K562 (cell line): ENCODE measurements around the gene MEF2D. TPM values are rescaled to one million over a fixed set of nuclear protein-coding genes. Genes with fewer than 3 reads are reported as not detected.
A peak's percentile ranks its signal among the peaks of the same experiment; 100 is the strongest.

Source experiments
- ATAC-seq: fragments of 200-7000 bp; cut with Tn5 transposase; 3 replicates; pipeline ENCODE4 v1.9.1; 2020; ENCODE audit warnings: moderate library complexity
- BruUV-seq: library from RNA; stranded (reverse); fragments of 400-500 nt; replicated peaks from 2 replicates; lab custom pipeline; 2021; lab: Mats Ljungman, UMichigan
- CTCF ChIA-PET: fragments of 300-600 bp; formaldehyde crosslinking; extraction: SDS; loops from one replicate; lab custom pipeline; 2021; ENCODE audit warnings: low intra/inter-chr PET ratio; lab: Yijun Ruan, JAX
- POLR2A ChIA-PET: fragments of 300-600, 350-650 bp; sonication (Branson Sonifier 250); formaldehyde crosslinking; extraction: SDS; loops from one replicate; lab custom pipeline; 2021; ENCODE audit warnings: antibody characterized with exemption, inconsistent platforms; lab: Yijun Ruan, JAX
- DNase-seq, 4 experiments: peaks; one replicate each; pipeline versions ENCODE4 v3.0.0 to v3.0.0-alpha.2; 2011 to 2018; ENCODE audit warnings: low spot score in 3 of 4, mixed read lengths in 3 of 4; ENCODE audit errors: extremely low read depth in 1 of 4
- FAIRE-seq: peaks from 2 replicates; lab custom pipeline; 2011; peaks lifted over from hg19 to GRCh38; lab: Jason Lieb, UNC
- H2AFZ ChIP-seq: 2 replicates; pipeline ENCODE4 v1.6.0; 2011; ENCODE audit warnings: low read depth, low read length, control low read depth, inconsistent platforms
- H3K27ac ChIP-seq: fragments of 200-600 bp; 3 replicates; pipeline ENCODE4 v1.8.0; 2011; ENCODE audit warnings: low read depth, mild to moderate bottlenecking, control low read depth, inconsistent platforms, low read length, moderate library complexity, mixed read lengths; ENCODE audit errors: extremely low read depth
- H3K27me3 ChIP-seq, 2 experiments: fragments of 300-600 bp in 1 of 2; 2 replicates in 1 of 2; 3 replicates in 1 of 2; pipeline versions ENCODE4 v1.6.0 to v1.8.0; 2011; ENCODE audit warnings: inconsistent platforms in 2 of 2, low read length in 2 of 2, mild to moderate bottlenecking in 1 of 2, mixed read lengths in 1 of 2, moderate library complexity in 1 of 2; ENCODE audit not compliant: control insufficient read depth in 2 of 2, insufficient read depth in 2 of 2
- H3K36me3 ChIP-seq: fragments of 300-600 bp; 3 replicates; pipeline ENCODE4 v1.8.0; 2011; ENCODE audit warnings: mild to moderate bottlenecking, low read length, inconsistent platforms; ENCODE audit not compliant: control insufficient read depth, insufficient read depth
- H3K4me1 ChIP-seq, 2 experiments: fragments of 200-600 bp in 1 of 2; replicated peaks in 1 of 2; 2 replicates in 1 of 2; 3 replicates in 1 of 2; pipeline versions ENCODE4 v1.5.1 to v1.8.0; 2011; ENCODE audit warnings: inconsistent platforms in 2 of 2, low read length in 2 of 2, mild to moderate bottlenecking in 1 of 2, mixed read lengths in 1 of 2, moderate library complexity in 1 of 2; ENCODE audit not compliant: control insufficient read depth in 2 of 2, insufficient read depth in 2 of 2
- H3K4me2 ChIP-seq: 2 replicates; pipeline ENCODE4 v1.6.1; 2011; ENCODE audit warnings: low read length, control low read depth, inconsistent platforms, mixed read lengths; ENCODE audit not compliant: insufficient read depth
- H3K4me3 ChIP-seq: fragments of 200-600 bp; sonication (generic), shearing (Covaris generic); 2 replicates; pipeline ENCODE4 v1.5.1; 2016; ENCODE audit warnings: control low read depth, inconsistent platforms
- H3K79me2 ChIP-seq: fragments of 200-600 bp; 3 replicates; pipeline ENCODE4 v1.8.0; 2011; ENCODE audit warnings: low read length, inconsistent platforms; ENCODE audit not compliant: control insufficient read depth, insufficient read depth
- H3K9ac ChIP-seq, 2 experiments: 2 replicates each; pipeline versions ENCODE4 v1.6.0 to v1.6.1; 2011; ENCODE audit warnings: low read depth in 2 of 2, low read length in 2 of 2, control low read depth in 1 of 2, inconsistent platforms in 1 of 2, mild to moderate bottlenecking in 1 of 2, mixed read lengths in 1 of 2; ENCODE audit not compliant: insufficient read depth in 1 of 2
- H3K9me1 ChIP-seq: one replicate; pipeline ENCODE4 v1.6.0; 2011; ENCODE audit warnings: inconsistent platforms, mild to moderate bottlenecking, low read length, moderate library complexity; ENCODE audit not compliant: control insufficient read depth, insufficient read depth
- H3K9me3 ChIP-seq: replicated peaks from 2 replicates; pipeline ENCODE4 v1.5.1; 2011; ENCODE audit warnings: low read depth, low read length, inconsistent platforms; ENCODE audit not compliant: control insufficient read depth, insufficient read depth
- H4K20me1 ChIP-seq: replicated peaks from 2 replicates; pipeline ENCODE4 v1.6.1; 2011; ENCODE audit warnings: low read length, inconsistent platforms, mixed read lengths; ENCODE audit not compliant: control insufficient read depth, insufficient read depth
- ARID2 ChIP-seq: fragments of 450-650 bp; IDR thresholded peaks from 2 replicates; pipeline ENCODE4 v1.6.1; 2017; ENCODE audit warnings: antibody characterized with exemption, mild to moderate bottlenecking
- BACH1 ChIP-seq: fragments of 200-800 bp; sonication (Bioruptor generic); IDR thresholded peaks from 2 replicates; pipeline ENCODE4 v1.6.1; 2016; ENCODE audit warnings: missing genetic modification characterization, missing compliant biosample characterization
- ELF1 ChIP-seq: fragments of 200-800 bp; sonication (Bioruptor generic); IDR thresholded peaks from 2 replicates; pipeline ENCODE4 v1.6.1; 2016; ENCODE audit warnings: missing genetic modification characterization, missing compliant biosample characterization
- ETV1 ChIP-seq: fragments of 450-650 bp; conservative IDR thresholded peaks from 2 replicates; pipeline ENCODE4 v1.6.1; 2016; ENCODE audit warnings: missing genetic modification characterization, control low read depth, low read depth, missing compliant biosample characterization
- KLF16 ChIP-seq: IDR thresholded peaks from 2 replicates; pipeline ENCODE4 v1.6.1; 2016; ENCODE audit warnings: antibody characterized with exemption
- RAD21 ChIP-seq, 2 experiments: fragments of 250-450 bp in 1 of 2; fragments of 450-650 bp in 1 of 2; sonication (Bioruptor Pico) in 1 of 2; formaldehyde crosslinking in 1 of 2; IDR thresholded peaks in 1 of 2; conservative IDR thresholded peaks in 1 of 2; 2 replicates each; pipeline versions ENCODE4 v1.4.0 to v1.8.0; 2020 to 2022; ENCODE audit warnings: mild to moderate bottlenecking in 2 of 2, moderate library complexity in 1 of 2
- SMC3 ChIP-seq: conservative IDR thresholded peaks from 2 replicates; pipeline ENCODE4 v1.6.1; 2011; ENCODE audit warnings: low read depth, low read length, improper control_type of control experiment; ENCODE audit not compliant: insufficient read depth
- STAT5B ChIP-seq: fragments of 250-450 bp; sonication (Bioruptor Pico); IDR thresholded peaks from 2 replicates; pipeline ENCODE4 v1.8.0; 2021; ENCODE audit warnings: mild to moderate bottlenecking, inconsistent platforms
- TEAD4 ChIP-seq, 2 experiments: sonication (generic) in 1 of 2; formaldehyde crosslinking in 1 of 2; IDR thresholded peaks; 2 replicates each; pipeline versions ENCODE4 v1.6.1 to v1.8.0; 2012 to 2022; ENCODE audit warnings: borderline replicate concordance in 1 of 2, inconsistent platforms in 1 of 2, low read length in 1 of 2, mild to moderate bottlenecking in 1 of 2, missing genetic modification reagents in 1 of 2
- TFAP4 ChIP-seq: sonication (generic); formaldehyde crosslinking; IDR thresholded peaks from 2 replicates; pipeline ENCODE4 v1.8.0; 2022; ENCODE audit warnings: missing genetic modification reagents, mild to moderate bottlenecking, moderate library complexity, borderline replicate concordance
- XRCC5 ChIP-seq: fragments of 200-400 bp; formaldehyde crosslinking; IDR thresholded peaks from 2 replicates; pipeline ENCODE4 v1.6.1; 2017; ENCODE audit warnings: low read depth, mild to moderate bottlenecking, low read length
- ZNF24 ChIP-seq: fragments of 450-650 bp; IDR thresholded peaks from 2 replicates; pipeline ENCODE4 v1.6.1; 2016
- WGBS: fragments of 100-300 bp; shearing (Covaris generic); methylation state at CpG from one replicate; pipeline ENCODE4 v1.1.6; 2016; ENCODE audit warnings: low coverage, mixed read lengths; ENCODE audit not compliant: insufficient coverage; ENCODE audit errors: missing lambda C conversion rate; 5-methylcytosine and 5-hydroxymethylcytosine counted together
- in situ Hi-C: fragments of 300-500 bp; cut with MboI; formaldehyde crosslinking; loops from 4 replicates; pipeline ENCODE4 v1.15.0; 2018; ENCODE audit warnings: inconsistent platforms, mixed read lengths
- intact Hi-C: fragments of 100-400 bp; cut with micrococcal nuclease; formaldehyde crosslinking; loops from 2 replicates; pipeline ENCODE4 v1.14.2; 2022
- polyA plus RNA-seq, 8 experiments: library from polyadenylated mRNA; depleted of rRNA in 4 of 8; stranded (reverse) in 5 of 8; unstranded in 3 of 8; fragments of >200 nt; fragmentation: Nextera tagmentation in 2 of 8; fragmentation: Illumina TruSeq in 1 of 8; extraction: Ambion mirVana in 2 of 8; extraction: Trizol in 1 of 8; gene quantifications; 2 replicates each; pipeline versions ENCODE4 v1.2.1 to v1.2.3, GENCODE V29; 2011 to 2014; ENCODE audit warnings: inconsistent platforms in 1 of 8, missing spikeins in 1 of 8
- total RNA-seq, 7 experiments: library from RNA; depleted of rRNA in 6 of 7; stranded (reverse); fragments of >200 nt in 6 of 7; fragmentation: Illumina TruSeq in 2 of 7; extraction: Trizol in 2 of 7; gene quantifications; 2 replicates each; pipeline versions ENCODE4 v1.2.1 to v1.2.3, GENCODE V29; 2011 to 2021; ENCODE audit warnings: low replicate concordance in 1 of 7
- TF ChIP-seq, protein P1 (sequence below), 2 experiments: fragments of 450-650 bp; IDR thresholded peaks; 2 replicates each; pipeline ENCODE4 v1.6.1; 2018; ENCODE audit warnings: mild to moderate bottlenecking in 2 of 2, low read depth in 1 of 2; ENCODE audit not compliant: partially characterized antibody in 2 of 2
- TF ChIP-seq, protein P2 (sequence below): sonication (generic); formaldehyde crosslinking; IDR thresholded peaks from 2 replicates; pipeline ENCODE4 v1.8.1; 2023; ENCODE audit warnings: mild to moderate bottlenecking, missing genetic modification reagents

The MEF2D gene
- total and polyA plus RNA-seq, 9 of the 15 experiments (the other 6 are each of a cell fraction or from before 2014, with no cell fraction given) = 0.10 to 19.5 (median 2.6) TPM

DNA sequence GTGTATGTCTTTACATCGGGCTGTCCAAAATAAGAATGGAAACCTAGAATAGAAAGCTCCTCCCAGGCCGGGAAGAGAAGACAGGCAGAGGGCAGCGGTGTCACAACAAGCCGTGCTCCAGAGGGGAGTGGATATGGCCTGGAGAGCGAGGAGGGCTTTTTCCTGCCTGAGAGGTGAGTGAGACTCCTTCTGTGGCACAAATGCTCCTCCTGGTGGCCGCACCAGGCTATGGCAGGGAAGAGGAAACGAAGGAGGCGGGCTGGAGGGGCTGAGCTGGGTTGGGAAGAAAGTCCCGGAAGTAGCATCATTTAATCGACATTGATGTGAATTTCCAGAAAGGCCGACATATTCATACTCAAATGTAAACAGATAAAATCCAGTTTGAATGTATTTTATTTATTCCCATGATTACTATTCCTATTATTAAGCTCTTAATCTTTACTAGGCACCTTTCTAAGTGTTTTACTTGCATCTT is 54.7 kb downstream of the MEF2D start:
- intact Hi-C loops (loop anchor here (5.0 to 10.0 kb wide), 2 partner anchors 214 to 351 kb away; no protein-coding TSS in a partner anchor), in situ Hi-C loops (no loop called here)
- Histone ChIP-seq H3K4me2 (no peak overlapping the region; the same call in 1 of the 2 replicates), H2AFZ (peak overlapping the region; percentile 75; the same call in 1 of the 2 replicates), H3K9ac (no peak overlapping the region), H3K9me3 (no peaks in the 10 kb centered on the region), H3K27ac (no peak overlapping the region), H4K20me1 (no peaks in the 10 kb centered on the region; the same call in 1 of the 2 replicates), H3K4me1 (peaks cover under 1 to 5% of the 10 kb centered on the region in 2 experiments; a peak in 2 of 5 replicates), H3K4me3 (no peak overlapping the region), H3K79me2 (no peaks in the 10 kb centered on the region), H3K27me3 (peaks cover 33 to 34% of the 10 kb centered on the region in 2 experiments), H3K9me1 (no peaks in the 10 kb centered on the region), H3K36me3 (no peaks in the 10 kb centered on the region)
- peak; percentile 79 to 86 (median 84) for DNase-seq
- no TSS peak for BruUV-seq
- ATAC-seq = peak; percentile 96
- POLR2A ChIA-PET = interaction anchor here (0.6 to 2.4 kb wide), 13 partner anchors 8 to 349 kb away, joined by 3 to 26 read pairs (median 3); partner anchors contain the start of gene SMG5
- CTCF ChIA-PET = interaction anchor here (0.6 to 5.9 kb wide), 7 partner anchors 22 to 355 kb away, joined by 3 to 240 read pairs (median 4); no protein-coding TSS in a partner anchor
- 5% methylated on average over 11 of the region's 11 CpGs for WGBS
- peak; percentile 94 for FAIRE-seq
- TF ChIP-seq BACH1 = no peak
- TF ChIP-seq ARID2 = peak; percentile 90
- TF ChIP-seq ELF1 (tag) = peak; percentile 88
- TF ChIP-seq TEAD4 (IDR thresholded peaks at IDR 0.05; ENCODE audit: low read length) = no peak
- TF ChIP-seq TEAD4 (CRISPR knock-in tag; IDR thresholded peaks at IDR 0.05; ENCODE audit: borderline replicate concordance) = no peak
- TF ChIP-seq, protein P1, sequence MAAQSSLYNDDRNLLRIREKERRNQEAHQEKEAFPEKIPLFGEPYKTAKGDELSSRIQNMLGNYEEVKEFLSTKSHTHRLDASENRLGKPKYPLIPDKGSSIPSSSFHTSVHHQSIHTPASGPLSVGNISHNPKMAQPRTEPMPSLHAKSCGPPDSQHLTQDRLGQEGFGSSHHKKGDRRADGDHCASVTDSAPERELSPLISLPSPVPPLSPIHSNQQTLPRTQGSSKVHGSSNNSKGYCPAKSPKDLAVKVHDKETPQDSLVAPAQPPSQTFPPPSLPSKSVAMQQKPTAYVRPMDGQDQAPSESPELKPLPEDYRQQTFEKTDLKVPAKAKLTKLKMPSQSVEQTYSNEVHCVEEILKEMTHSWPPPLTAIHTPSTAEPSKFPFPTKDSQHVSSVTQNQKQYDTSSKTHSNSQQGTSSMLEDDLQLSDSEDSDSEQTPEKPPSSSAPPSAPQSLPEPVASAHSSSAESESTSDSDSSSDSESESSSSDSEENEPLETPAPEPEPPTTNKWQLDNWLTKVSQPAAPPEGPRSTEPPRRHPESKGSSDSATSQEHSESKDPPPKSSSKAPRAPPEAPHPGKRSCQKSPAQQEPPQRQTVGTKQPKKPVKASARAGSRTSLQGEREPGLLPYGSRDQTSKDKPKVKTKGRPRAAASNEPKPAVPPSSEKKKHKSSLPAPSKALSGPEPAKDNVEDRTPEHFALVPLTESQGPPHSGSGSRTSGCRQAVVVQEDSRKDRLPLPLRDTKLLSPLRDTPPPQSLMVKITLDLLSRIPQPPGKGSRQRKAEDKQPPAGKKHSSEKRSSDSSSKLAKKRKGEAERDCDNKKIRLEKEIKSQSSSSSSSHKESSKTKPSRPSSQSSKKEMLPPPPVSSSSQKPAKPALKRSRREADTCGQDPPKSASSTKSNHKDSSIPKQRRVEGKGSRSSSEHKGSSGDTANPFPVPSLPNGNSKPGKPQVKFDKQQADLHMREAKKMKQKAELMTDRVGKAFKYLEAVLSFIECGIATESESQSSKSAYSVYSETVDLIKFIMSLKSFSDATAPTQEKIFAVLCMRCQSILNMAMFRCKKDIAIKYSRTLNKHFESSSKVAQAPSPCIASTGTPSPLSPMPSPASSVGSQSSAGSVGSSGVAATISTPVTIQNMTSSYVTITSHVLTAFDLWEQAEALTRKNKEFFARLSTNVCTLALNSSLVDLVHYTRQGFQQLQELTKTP (IDR thresholded peaks at IDR 0.05; ENCODE audit: low read depth in 1 of 2, partially characterized antibody in 2 of 2) = no peak
- TF ChIP-seq, protein P2, sequence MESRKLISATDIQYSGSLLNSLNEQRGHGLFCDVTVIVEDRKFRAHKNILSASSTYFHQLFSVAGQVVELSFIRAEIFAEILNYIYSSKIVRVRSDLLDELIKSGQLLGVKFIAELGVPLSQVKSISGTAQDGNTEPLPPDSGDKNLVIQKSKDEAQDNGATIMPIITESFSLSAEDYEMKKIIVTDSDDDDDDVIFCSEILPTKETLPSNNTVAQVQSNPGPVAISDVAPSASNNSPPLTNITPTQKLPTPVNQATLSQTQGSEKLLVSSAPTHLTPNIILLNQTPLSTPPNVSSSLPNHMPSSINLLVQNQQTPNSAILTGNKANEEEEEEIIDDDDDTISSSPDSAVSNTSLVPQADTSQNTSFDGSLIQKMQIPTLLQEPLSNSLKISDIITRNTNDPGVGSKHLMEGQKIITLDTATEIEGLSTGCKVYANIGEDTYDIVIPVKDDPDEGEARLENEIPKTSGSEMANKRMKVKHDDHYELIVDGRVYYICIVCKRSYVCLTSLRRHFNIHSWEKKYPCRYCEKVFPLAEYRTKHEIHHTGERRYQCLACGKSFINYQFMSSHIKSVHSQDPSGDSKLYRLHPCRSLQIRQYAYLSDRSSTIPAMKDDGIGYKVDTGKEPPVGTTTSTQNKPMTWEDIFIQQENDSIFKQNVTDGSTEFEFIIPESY = peak; percentile 71
- peak; percentile 99 for TF ChIP-seq SMC3
- 0 out of 2 replicates have a peak, but pooled peaks have one; percentile 49 for TF ChIP-seq XRCC5
- peak; percentile 93 to 98 for TF ChIP-seq RAD21 (CRISPR knock-in tag; conservative IDR thresholded peaks at IDR 0.05 in 1 of 2, IDR thresholded peaks at IDR 0.05 in 1 of 2)
- TF ChIP-seq KLF16 = peak; percentile 59
- peak; percentile 52; the same call in 1 of the 2 replicates for TF ChIP-seq TFAP4 (CRISPR knock-in tag)
- peak; percentile 87 for TF ChIP-seq ZNF24
- no peak for TF ChIP-seq STAT5B (CRISPR knock-in tag)
- TF ChIP-seq ETV1 (tag) = peak; percentile 51
